HUDEP-2 (cell line): ENCODE data around the gene TMEM9.

ENCODE experiments used
- DNase-seq, 76 experiments: peaks; one replicate each; lab custom pipeline; 2025; ENCODE audit not compliant: unreplicated experiment in 76 of 76; lab: John Stamatoyannopoulos, UW

Gene TMEM9

DNA sequence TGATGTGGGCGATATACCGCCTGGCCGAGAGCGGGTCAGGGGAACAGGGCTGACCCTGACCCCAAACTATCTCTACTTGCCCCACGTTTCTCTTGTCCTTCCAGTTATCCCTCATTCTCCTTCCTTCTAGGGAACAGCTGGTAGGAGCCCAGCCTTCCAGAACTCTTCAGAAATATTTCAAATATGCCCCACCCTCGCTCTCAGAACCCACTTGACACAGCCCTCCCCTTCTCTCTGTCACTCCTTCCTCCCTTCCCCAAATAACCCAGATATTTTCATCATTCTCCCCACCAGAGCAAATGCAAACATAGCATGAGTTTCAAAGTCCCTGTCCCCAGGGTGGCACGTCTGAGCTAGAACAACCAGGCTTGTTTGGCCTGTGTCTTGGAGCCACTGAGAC, 43.1 kb downstream of the TMEM9 start:
- no peak for DNase-seq

DNA sequence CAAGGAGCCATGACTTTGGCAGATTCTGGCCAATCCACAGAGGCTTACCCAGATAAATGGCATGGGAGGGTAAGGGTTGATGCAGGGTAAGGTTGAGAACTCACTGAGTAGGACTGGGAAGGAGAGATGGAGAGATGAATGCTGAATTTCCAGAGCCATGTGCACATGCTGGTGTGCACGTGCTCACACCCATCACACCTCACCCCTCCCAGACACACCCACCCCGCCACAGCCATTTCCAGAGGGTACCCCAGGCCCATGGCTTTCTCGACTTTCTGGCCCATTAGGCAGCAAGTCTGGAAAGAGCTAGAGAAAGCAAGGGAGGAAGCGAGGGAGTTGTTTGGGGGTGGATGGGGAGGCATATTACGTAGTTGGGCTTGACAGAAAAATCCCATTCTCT, 43.7 kb downstream of the TMEM9 start:
- DNase-seq = no peak

DNA sequence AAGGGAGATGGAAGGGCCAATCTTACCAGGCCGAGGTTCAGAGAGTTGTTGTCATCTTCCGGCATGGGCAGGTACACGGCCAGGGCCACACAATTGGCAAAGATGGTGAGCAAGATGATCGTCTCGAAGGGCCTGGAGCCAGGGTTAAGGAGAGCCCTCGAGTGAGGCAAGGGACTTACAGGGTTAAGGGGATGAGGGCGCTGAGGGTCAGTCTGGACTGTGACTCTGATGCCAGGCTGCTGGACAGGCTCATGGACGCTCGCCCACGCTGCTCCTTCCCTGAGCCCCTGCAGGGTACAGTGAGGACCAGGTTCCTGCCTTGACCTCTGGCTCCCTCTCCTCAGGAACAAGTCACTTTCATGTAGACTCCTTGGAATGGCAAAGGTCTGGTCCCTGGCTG, 44.1 kb downstream of the TMEM9 start:
- DNase-seq = no peak

DNA sequence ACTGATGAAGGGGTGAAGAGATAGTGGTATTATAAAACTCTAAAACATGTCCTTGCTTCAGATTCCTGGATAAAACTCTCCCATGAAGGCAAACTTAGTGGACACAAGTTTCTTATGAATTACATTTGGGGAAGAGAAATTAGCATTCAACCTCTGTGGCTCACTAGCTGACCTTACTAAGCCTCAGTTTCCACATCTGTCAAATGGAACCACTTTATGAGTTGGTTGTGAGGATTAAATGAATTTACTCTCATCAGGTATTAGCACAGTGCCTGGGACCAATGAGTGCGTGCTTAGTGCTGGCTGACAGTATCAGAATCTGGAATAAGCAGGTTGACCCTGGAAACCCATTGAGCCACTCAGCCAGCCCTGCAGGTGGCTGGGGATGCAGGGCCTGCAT, 44.6 kb downstream of the TMEM9 start:
- DNase-seq = no peak

DNA sequence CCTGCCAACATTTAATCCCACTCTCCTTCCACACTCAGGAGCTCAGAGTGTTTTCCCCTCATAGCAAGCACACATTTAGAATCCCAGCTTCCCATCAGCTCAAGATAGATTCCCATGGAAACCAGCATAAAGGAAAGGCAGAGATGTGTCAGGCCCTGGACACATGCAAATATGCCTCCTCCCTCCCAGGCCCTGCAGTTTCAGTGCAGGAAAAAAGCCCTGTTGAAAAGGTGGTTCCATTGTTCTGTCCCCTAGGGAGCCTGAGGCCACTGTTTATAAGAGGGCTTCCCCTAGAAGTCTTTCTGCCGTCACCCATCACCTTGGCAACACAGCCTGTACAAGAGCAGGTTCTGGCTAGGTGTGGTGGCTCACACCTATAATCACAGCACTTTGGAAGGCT, 45.7 kb downstream of the TMEM9 start:
- no peak for DNase-seq

DNA sequence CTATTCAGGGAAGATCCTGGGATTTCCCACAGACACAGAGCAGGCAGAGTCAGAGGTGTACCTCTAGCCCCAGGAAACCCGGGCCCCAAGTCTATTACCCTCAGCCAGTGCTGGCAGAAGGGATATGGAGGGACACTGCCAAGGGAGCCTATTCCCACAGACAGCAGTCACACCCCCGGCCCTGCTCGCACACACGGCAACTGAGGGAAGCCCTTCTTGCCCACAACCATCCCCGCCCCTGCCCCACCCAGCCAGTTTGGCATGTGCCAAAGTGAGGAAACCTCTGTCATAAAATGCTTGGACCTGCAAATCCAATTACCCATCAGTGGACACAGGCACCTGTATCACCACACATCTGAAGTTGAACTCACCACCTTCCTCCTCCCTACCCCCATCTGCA, 48.6 kb downstream of the TMEM9 start:
- no peak for DNase-seq

DNA sequence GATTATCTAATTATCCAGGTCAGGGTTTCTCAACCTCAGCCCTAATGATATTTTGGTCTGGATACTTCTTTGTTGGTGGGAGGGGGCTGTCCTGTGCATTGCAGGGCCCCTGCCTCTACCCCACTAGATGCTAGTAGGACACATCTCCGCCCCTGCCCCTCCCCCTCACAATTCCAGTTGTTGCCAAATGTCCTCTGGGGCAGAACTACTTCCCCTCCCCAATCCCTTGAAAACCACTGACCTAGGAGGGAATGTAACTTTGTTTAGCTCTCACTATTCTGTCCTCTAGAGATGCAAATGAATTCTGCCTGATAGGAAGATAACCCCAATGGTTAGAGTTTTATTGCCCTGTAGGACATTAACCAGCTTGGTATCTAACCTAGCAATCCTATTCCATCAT, 50.1 kb downstream of the TMEM9 start:
- no peak for DNase-seq

DNA sequence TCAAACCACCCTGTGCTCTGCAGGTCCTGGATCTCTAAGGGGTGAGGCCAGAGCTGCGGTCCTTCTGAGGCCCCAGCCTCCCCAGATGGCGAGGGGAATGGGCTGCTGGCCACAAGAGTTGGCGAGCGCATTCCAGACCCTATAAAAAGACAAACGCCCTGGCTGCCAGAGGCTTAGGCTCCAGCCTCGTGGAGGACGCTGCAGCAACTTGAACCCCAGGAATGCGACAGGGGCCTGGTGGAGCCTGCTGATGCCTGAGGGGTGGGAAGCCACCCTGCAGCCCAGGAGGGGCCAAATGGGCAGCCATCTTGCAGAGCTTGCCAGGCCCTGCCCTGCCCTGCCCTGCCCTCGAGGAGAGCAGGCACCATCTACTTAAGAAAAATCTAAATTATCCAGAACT, 50.6 kb downstream of the TMEM9 start:
- no peak for DNase-seq

DNA sequence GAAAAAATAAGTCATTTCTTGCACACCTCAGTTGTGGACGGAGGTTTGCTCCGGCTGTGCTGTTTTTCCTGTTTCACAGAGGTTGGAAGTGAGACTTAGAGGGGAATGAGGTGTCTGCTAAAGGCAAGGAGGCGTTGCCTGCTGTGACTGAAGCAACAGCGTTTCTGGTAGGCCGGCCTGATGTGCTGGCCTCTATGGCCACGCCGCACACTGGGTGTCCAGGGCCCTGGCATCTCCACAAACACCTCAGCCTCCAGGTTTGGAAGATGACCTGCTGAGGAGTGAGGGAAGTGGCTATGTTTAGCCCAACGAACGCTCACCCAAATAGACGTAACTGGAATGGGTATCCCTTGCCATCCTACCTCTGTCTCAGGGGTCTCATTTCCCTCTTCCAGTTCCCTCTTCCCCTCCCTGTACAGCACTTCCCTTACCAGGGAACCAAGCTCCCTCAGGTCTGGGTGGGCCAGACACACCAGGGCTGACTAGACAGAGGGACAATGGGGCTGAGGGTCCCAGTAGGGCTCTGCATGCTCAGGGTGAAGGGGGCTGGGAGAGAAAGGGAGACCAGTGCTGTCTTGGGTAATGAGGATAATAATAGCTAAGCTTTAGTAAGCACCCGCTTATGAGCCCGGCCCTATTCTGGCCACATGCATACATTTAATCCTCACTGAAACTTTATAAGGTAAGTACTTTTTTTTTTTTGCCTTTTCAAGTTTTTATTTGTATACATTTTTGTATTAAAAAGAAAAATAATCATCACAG, 53.9 kb downstream of the TMEM9 start:
- no peak for DNase-seq

DNA sequence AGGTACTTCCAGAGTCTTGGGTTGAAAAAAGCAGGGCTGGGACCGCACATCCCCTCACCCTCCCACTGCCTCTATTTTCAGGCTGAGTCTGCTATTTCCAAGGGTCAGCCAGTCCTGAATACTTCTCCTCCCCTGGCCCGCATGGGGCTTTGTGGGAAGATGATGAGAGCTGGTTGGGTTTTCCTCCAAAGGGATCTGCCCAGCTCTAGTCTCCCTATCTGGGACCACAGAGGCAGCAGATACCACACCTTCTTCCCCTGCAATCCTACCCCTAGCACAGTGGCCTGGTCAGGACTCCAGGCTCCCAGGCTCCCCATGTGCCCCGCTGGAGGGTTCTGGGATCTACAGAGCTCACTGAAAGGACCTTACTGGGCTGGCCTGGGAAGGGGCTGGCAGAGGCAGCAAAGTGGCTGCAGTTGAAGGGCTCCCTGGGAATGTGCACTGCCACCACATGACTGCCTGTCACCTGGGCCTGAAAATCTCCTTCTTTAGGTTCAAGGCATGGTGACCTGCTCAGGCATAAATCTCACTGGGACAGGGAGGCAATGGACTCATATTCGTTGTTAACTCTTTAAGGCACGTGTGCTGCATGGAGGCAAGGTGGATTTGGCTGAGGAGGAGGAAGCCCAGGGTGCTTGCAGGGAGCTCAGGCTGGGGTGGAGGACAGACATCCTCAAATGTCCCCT, 55.1 kb downstream of the TMEM9 start:
- DNase-seq = no peak

DNA sequence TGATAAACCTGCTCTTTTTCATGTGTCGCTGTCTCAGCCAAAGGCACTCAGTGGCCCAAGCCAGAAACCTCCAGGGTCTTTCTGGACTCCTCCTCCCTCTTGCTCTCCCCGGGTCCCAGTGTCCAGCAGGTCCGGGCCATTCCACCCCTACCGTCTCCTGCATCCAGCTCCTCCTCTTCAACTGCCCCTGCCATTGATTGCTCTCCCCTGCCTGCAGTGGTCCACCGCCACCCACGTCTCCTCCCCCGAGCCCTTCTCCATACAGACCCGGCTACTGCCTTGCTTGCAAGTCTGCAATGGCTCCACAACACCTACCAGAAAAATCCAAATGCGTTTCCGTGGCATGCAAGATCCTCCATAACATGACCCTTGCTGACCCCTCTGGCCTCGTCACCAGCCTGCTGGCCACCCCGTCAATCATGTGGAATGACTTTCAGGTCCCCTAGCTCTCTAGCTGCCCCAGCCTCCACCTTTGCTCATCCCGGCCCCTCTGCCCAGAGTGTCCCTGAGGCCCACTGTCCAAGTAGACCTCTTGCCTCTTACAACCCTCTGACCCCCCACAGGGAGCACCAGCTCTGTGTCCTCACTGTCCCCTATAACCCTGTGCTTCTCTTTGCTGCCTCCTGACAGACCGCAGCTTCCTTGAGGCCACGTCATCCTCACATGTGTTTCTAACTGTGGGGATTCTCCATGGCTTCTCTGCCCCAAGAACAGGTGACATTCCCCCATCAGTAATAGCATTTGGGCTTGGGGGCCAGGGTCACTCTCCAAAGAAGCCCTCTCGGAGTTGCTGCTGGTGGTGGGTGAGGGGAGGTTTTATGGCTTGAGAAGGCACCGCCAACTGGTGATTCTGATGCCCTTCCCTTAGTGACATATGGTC, 57.1 kb downstream of the TMEM9 start:
- no peak for DNase-seq

DNA sequence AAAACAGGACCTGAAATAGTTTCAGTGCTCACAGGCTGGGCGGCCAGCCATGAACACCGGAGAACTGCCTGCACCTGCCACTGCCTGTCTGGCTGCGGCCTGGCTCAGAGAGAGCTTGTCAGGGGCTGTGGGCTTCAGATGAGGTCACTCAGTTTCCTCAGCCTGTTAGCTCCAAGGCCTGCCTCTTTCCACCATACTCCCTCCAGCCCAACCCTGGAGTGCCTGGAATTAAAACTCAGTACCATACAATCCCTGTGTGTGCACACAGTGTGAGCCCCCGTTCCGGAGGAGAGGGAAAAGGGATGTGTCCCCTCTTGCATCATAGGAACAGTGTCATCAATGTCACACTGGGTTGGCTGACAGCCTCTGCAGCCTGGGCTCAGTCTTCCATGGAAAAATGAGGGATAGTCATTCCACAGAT, 58.2 kb downstream of the TMEM9 start:
- no peak for DNase-seq

DNA sequence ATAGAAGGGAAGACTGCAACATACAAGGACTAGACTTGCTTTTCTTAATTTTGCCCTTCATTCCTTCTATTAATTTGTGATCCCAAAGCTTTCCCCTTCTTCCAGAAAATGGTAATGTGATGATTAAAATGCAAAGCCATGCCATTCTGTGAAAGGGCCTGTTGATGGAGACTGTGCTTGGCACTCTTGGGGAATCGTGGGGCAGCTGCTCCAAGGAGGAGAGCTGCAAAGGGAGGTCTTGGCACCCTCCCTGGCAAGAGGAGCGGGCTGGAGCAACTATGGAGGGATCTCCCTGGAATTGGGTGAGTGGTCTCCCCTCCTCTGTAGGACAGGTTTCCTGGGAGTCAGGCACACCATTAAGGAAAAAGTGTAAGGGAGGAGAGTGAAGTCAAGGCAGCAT, 58.7 kb downstream of the TMEM9 start:
- no peak for DNase-seq

DNA sequence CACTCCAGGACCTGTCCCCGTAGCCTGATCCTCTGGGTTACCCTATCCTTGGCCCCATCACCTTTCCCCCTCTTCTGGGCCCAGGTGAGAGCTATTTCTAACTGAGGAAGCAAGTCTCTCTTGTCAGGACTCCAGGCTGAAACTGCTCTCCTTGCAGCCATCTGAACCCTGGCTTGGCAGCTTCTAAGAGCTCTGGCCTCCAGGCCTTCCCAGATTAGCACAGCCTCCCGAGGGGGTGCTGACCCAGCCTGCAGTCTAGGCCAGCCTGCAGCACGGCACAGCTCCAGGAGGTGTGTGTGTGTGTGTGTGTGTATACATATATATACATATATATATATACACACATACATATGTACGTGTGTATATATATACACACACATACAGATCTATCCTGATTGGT, 59.4 kb downstream of the TMEM9 start:
- no peak for DNase-seq

DNA sequence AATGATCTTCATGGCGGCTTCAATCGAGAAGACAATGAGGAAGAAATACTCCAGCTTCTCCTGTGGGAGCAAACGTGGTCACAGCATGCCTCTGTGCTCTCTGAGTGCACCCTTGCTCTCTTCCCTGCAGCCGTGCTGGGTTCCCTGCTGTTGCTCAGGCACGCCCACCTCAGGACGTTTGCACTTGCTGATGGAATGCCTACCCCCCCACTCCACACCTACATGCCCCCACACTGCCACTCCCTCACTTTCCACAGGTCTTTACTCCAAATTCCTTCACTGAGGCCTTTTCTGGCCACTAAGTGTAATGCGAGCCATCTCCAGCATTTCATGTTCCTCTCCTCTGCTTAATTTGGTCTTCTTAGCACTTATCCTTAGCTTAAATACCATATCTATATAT, 60.3 kb downstream of the TMEM9 start:
- DNase-seq = no peak

DNA sequence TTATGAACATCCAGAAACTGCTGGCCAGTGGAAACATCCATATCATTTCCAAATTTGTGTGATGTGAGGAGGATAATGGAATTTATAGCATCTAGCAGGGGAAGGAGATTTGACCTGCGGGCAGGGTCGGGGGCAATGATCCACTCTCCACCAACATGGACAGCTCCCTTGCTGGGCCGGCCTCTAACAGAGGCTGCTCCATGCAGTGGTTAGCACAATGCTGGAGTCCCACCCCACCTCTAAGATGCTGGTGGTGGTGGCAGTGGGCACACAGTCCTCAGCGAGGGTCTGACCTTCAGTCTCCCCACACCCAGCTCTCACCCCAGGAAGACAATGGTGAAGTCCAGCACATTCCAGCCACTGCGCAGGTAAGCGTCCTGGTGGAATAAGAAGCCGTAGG, 60.7 kb downstream of the TMEM9 start:
- no peak for DNase-seq

DNA sequence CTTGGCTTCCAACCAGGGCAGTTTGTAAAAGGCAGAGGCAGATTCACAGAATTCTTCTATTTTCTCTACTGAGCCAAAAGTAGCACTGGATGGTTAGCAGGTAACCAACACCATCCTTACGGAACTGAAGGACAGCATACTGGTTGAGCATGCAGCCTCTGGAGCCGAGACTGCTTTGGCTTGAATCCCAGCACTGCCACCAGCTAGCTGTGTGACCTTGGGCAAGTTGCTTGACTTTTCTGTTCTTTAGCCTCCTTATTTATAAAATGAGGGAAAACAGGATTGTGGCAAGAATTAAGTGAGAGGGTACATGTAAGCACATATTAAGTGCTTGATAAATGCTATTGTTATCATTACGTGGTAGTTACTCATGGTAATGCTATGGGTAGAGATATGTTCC, 61.5 kb downstream of the TMEM9 start:
- no peak for DNase-seq

DNA sequence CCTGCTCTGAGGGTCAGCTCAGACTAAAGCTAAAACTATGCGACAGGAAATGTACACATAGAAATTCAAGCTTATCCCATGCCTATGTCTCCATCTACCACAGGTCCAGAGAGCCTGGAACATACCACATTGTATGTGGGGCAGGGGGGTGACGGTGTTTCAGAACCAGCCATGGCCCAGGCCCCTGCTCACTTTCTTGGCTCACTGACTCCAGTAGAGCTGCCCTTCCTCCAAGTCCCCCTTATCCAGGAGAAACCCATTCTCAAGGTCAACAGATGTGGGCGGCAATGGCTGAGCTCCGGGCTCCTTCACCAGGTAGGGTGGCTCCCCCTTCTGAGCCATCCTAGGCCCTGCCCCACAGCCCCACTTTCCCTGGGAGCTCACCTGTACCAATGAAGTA, 63.0 kb downstream of the TMEM9 start:
- no peak for DNase-seq

DNA sequence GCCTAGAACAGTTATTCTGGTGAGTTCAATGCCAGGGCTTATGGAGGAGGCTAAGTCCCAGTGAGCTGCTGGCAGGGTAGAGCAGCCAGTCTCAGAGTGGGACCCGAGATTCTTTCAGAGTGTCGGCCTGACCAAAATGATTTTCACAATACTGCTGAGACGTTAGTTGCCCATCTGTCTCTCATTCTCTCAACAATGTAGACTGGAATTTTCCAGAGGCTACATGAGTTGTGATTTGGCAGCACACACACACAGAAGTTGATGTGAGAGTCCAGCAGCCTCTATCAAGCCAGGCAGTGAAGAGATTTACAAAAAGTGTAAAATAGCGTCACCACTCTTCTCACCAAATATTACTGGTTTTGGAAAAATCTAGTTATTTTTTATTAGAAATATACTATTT, 63.7 kb downstream of the TMEM9 start:
- DNase-seq = no peak

DNA sequence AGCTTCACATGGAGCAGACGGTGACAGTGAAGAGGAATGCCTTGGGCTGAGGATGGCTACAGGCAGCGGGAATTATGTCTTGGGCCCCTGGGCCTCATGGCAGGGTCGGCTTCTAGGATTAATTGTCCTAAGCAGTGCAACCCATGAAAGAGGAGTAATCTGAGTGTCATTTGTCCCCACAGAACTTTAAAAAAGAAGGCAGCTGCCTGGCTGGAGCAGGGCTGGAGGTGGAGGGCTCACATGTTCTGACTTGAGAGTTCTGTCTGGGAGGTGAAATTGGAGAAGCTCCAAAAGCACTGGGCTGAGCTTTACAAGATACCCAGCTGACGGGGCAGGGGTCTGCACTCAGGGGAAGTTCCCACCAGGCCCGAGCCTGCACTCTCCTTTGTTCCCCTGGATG, 64.7 kb downstream of the TMEM9 start:
- DNase-seq = no peak

DNA sequence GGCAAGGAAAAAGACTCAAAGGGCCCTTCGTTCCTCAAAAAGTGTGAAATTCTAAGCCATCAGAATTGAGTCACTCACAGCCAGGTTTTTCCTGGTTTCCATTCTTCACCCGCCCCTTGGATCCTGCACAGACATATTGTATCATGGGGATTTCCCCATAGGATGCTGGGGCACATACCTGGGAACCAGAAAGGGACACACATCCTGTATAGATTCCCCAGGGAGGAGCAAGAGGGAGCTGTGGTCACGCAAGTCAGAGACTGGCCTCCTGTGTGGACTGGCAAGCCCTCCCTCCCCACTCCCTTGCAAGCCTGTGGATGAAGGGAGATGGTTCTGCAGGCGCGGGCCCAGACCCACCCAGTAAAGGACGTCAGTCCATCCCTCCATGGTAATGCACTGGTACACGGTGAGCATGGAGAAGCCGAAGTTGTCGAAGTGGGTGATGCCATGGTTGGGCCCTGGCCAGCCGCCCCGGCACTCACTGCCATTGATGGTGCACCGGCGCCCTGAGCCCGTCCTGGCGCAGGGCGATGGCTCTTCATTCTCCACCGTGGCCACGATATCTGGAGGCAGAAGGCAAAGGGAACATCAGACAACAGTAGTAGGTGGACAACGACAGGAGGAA, 65.3 kb downstream of the TMEM9 start:
- DNase-seq = no peak
